ENCODE measurements around the gene TMEM53. TPM values are rescaled to one million over a fixed set of nuclear protein-coding genes. Genes with fewer than 3 reads are reported as not detected.

TMEM53 gene
- total RNA-seq, 1 experiment from 2014 or later, result 9.3 TPM

DNA sequence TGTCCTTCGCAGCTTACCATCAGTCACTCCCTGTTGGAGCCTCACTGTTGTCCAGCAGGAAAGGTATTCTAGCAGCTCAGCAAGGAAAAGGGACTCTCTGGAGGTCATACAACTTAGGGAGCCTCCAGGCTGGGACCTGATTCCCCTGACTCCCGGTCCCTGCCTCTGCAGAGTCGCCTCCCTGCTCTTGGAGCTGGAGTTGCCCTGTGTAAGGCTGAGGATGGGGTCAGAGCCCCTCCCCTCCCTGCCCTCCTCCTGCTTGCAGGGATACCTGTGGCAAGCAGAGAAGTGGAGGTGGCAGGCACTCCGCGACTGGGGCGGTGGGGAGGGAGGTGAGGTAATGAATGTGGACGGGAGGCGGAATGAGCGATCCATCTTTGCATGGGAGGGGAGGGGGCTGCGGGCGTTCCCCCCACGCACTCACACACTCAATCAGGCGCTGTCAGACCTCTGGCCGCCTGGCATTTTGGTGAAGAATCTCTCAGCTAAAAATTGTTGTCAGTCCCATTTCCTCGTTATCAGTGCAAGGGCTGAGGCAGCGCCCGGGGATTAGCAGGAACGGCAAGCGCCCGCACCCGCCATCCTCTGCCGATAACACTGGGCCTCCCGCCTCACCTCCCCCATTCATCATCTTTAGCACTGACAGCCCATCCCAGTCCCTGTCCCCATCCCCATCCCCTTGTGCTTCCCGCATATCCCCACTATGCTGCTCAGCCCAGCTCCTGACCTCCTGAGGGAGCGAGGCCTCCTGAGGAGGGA is 64.3 kb downstream of the TMEM53 start:
- Histone ChIP-seq H3K27me3 (ENCODE audit: low read length) (no peaks in the 10 kb centered on the region), H3K4me1 (ENCODE audit: insufficient read depth, low read length) (peaks cover 19% of the 10 kb centered on the region), H3K4me3 (ENCODE audit: low read length) (no peak overlapping the region), H2AFZ (ENCODE audit: low read length) (no peak overlapping the region), H3K4me2 (ENCODE audit: low read length) (no peak overlapping the region), H3K9me2 (replicated peaks; ENCODE audit: low read length) (no peaks in the 10 kb centered on the region), H3K9me3 (ENCODE audit: low read length) (no peaks in the 10 kb centered on the region), H3F3A (ENCODE audit: low read length, unreplicated experiment) (peaks cover 3% of the 10 kb centered on the region), H3K27ac (ENCODE audit: low read length) (no peak overlapping the region), H4K20me1 (ENCODE audit: low read length) (no peaks in the 10 kb centered on the region), H3K79me2 (ENCODE audit: low read length) (no peaks in the 10 kb centered on the region), H3K36me3 (ENCODE audit: low read depth, low read length) (no peaks in the 10 kb centered on the region), H3K9ac (ENCODE audit: low read length) (no peak overlapping the region)
- ChIA-PET POLR2A (ENCODE audit: unreplicated experiment) (no interaction called here), CTCF (no interaction called here)
- ATAC-seq (no peak), DNase-seq (no peak)
- TF ChIP-seq EZH2 (IDR thresholded peaks at IDR 0.05; ENCODE audit: low read length, unreplicated experiment) (no peak), EZH2phosphoT487 (IDR thresholded peaks at IDR 0.05; ENCODE audit: borderline replicate concordance, low read length) (no peak)
- TF ChIP-seq, protein P1, sequence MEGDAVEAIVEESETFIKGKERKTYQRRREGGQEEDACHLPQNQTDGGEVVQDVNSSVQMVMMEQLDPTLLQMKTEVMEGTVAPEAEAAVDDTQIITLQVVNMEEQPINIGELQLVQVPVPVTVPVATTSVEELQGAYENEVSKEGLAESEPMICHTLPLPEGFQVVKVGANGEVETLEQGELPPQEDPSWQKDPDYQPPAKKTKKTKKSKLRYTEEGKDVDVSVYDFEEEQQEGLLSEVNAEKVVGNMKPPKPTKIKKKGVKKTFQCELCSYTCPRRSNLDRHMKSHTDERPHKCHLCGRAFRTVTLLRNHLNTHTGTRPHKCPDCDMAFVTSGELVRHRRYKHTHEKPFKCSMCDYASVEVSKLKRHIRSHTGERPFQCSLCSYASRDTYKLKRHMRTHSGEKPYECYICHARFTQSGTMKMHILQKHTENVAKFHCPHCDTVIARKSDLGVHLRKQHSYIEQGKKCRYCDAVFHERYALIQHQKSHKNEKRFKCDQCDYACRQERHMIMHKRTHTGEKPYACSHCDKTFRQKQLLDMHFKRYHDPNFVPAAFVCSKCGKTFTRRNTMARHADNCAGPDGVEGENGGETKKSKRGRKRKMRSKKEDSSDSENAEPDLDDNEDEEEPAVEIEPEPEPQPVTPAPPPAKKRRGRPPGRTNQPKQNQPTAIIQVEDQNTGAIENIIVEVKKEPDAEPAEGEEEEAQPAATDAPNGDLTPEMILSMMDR (conservative IDR thresholded peaks at IDR 0.05; ENCODE audit: low read depth, low read length), result no peak
- BruUV-seq (replicated peaks), result no TSS peak
- intact Hi-C loops (cut with micrococcal nuclease), result loop anchor here (2.0 kb wide), 1 partner anchor 43 kb away; no protein-coding TSS in a partner anchor

DNA sequence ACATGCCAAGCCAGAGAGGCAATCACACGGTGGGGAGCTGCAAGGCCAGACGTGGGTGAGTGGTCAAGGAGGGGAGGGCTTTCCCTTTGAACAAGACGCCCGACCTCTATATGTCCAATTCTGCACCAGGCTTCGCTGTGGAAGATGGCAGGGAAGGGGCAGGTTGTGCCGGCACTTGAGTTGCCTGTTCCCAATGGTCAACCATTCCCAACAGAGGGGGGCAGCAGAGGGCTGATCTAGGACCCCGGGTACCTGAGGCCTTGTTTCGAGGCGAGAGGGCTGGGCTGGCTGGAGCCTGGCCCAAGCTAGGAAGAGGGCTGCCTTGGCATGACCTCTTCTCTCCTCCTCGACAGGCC is 64.9 kb downstream of the TMEM53 start:
- ChIA-PET POLR2A (ENCODE audit: unreplicated experiment) (no interaction called here), CTCF (no interaction called here)
- no peak overlapping the region for H3K9ac ChIP-seq (ENCODE audit: low read length)
- TF ChIP-seq EZH2 (IDR thresholded peaks at IDR 0.05; ENCODE audit: low read length, unreplicated experiment), result no peak
- TF ChIP-seq, protein P1 (conservative IDR thresholded peaks at IDR 0.05; ENCODE audit: low read depth, low read length), result peak; percentile 64
- H2AFZ ChIP-seq (ENCODE audit: low read length), result no peak overlapping the region
- no TSS peak for BruUV-seq (replicated peaks)
- H3K27me3 ChIP-seq (ENCODE audit: low read length), result no peaks in the 10 kb centered on the region
- ATAC-seq, result no peak
- peak; percentile 58 for DNase-seq
- no peak overlapping the region for H3K4me2 ChIP-seq (ENCODE audit: low read length)
- no peak overlapping the region for H3K4me3 ChIP-seq (ENCODE audit: low read length)
- H3K9me2 ChIP-seq (replicated peaks; ENCODE audit: low read length), result no peaks in the 10 kb centered on the region
- no peaks in the 10 kb centered on the region for H3K79me2 ChIP-seq (ENCODE audit: low read length)
- intact Hi-C loops (cut with micrococcal nuclease), result loop anchor here (2.0 kb wide), 1 partner anchor 43 kb away; no protein-coding TSS in a partner anchor
- no peaks in the 10 kb centered on the region for H3K9me3 ChIP-seq (ENCODE audit: low read length)
- H3K36me3 ChIP-seq (ENCODE audit: low read depth, low read length), result no peaks in the 10 kb centered on the region
- no peaks in the 10 kb centered on the region for H4K20me1 ChIP-seq (ENCODE audit: low read length)
- H3K4me1 ChIP-seq (ENCODE audit: insufficient read depth, low read length), result peaks cover 22% of the 10 kb centered on the region
- H3F3A ChIP-seq (ENCODE audit: low read length, unreplicated experiment), result peaks cover 3% of the 10 kb centered on the region
- H3K27ac ChIP-seq (ENCODE audit: low read length), result no peak overlapping the region

DNA sequence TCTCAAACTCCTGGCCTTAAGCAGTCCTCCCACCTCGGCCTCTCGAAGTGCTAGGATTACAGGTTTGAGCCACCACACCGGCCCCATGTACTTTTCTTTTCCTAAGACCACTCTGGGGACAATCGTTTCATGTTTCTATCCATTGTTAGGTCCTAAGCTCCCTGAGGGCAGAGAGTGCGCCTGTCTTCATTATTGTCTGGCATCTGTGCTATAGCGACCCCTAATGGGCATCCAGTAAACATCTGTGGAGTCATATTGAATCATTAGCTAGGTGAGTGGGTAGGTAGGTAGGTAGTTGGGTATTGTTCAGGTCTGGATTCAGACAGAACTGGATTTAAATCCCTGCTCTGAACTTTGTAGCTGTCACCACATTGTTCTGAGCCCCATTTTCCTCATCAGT is 66.1 kb downstream of the TMEM53 start:
- H3K27ac ChIP-seq (ENCODE audit: low read length), result no peak overlapping the region
- H3F3A ChIP-seq (ENCODE audit: low read length, unreplicated experiment), result peaks cover 3% of the 10 kb centered on the region
- H4K20me1 ChIP-seq (ENCODE audit: low read length), result no peaks in the 10 kb centered on the region
- peak; percentile 25 for DNase-seq
- no peak for ATAC-seq
- ChIA-PET CTCF (no interaction called here), POLR2A (ENCODE audit: unreplicated experiment) (no interaction called here)
- no peak overlapping the region for H3K4me2 ChIP-seq (ENCODE audit: low read length)
- H3K9ac ChIP-seq (ENCODE audit: low read length), result no peak overlapping the region
- H2AFZ ChIP-seq (ENCODE audit: low read length), result no peak overlapping the region
- no peaks in the 10 kb centered on the region for H3K27me3 ChIP-seq (ENCODE audit: low read length)
- no TSS peak for BruUV-seq (replicated peaks)
- no peak overlapping the region for H3K4me3 ChIP-seq (ENCODE audit: low read length)
- H3K9me3 ChIP-seq (ENCODE audit: low read length), result no peaks in the 10 kb centered on the region
- no peaks in the 10 kb centered on the region for H3K79me2 ChIP-seq (ENCODE audit: low read length)
- peaks cover 32% of the 10 kb centered on the region for H3K4me1 ChIP-seq (ENCODE audit: insufficient read depth, low read length)
- TF ChIP-seq EZH2 (IDR thresholded peaks at IDR 0.05; ENCODE audit: low read length, unreplicated experiment), result no peak
- TF ChIP-seq EZH2phosphoT487 (IDR thresholded peaks at IDR 0.05; ENCODE audit: borderline replicate concordance, low read length), result no peak
- TF ChIP-seq, protein P1 (conservative IDR thresholded peaks at IDR 0.05; ENCODE audit: low read depth, low read length), result peak; percentile 58
- no peaks in the 10 kb centered on the region for H3K36me3 ChIP-seq (ENCODE audit: low read depth, low read length)
- intact Hi-C loops (cut with micrococcal nuclease), result loop anchor here (2.0 kb wide), 1 partner anchor 45 kb away; no protein-coding TSS in a partner anchor
- H3K9me2 ChIP-seq (replicated peaks; ENCODE audit: low read length), result no peaks in the 10 kb centered on the region
